Endothelial cell (in vitro differentiated cells): Measurements from ENCODE around the gene ASMTL. TPM values are rescaled to one million over a fixed set of nuclear protein-coding genes. Genes with fewer than 3 reads are reported as not detected.
"Not testable (repeated sequence)": the region's sequence is repeated elsewhere in the genome, so short reads cannot be mapped to it uniquely, and the experiment has no call there.

Source experiments
- DNase-seq: peaks from one replicate; pipeline ENCODE4 v3.0.0; 2021; ENCODE audit warnings: low spot score
- H3K27ac Mint-ChIP-seq: one replicate; pipeline ENCODE4 v1.8.0; 2021; ENCODE audit warnings: mixed read lengths, inconsistent platforms; ENCODE audit not compliant: unreplicated experiment
- H3K27me3 Mint-ChIP-seq: one replicate; pipeline ENCODE4 v1.8.0; 2021; ENCODE audit warnings: mild to moderate bottlenecking, moderate library complexity, mixed read lengths, inconsistent platforms; ENCODE audit not compliant: unreplicated experiment
- H3K36me3 Mint-ChIP-seq: one replicate; pipeline ENCODE4 v1.8.0; 2021; ENCODE audit warnings: mild to moderate bottlenecking, low read depth, mixed read lengths, inconsistent platforms; ENCODE audit not compliant: unreplicated experiment
- H3K4me1 Mint-ChIP-seq: one replicate; pipeline ENCODE4 v1.8.0; 2021; ENCODE audit warnings: mild to moderate bottlenecking, mixed read lengths, inconsistent platforms; ENCODE audit not compliant: unreplicated experiment
- H3K4me3 Mint-ChIP-seq: one replicate; pipeline ENCODE4 v1.8.0; 2021; ENCODE audit warnings: mild to moderate bottlenecking, mixed read lengths, inconsistent platforms; ENCODE audit not compliant: unreplicated experiment
- H3K9me3 Mint-ChIP-seq: one replicate; pipeline ENCODE4 v1.8.0; 2021; ENCODE audit warnings: mixed read lengths, inconsistent platforms; ENCODE audit not compliant: unreplicated experiment
- CTCF ChIP-seq: fragments of 200-600 bp; sonication (generic); IDR thresholded peaks from one replicate; pipeline ENCODE4 v1.5.0; 2021; ENCODE audit warnings: antibody characterized with exemption; ENCODE audit not compliant: unreplicated experiment
- total RNA-seq: library from RNA; stranded (reverse); fragmentation: NEBNext Ultra II Directional; extraction: Animal tissue kit (Norgen Biotek cat#: 25700); gene quantifications from one replicate; pipeline ENCODE4 v1.2.1, GENCODE V29; 2021; ENCODE audit not compliant: unreplicated experiment

The ASMTL gene
- total RNA-seq, 1 donor from 2014 or later, result 25.8 TPM

- Mint-ChIP-seq H3K27ac (no peak overlapping the region), H3K4me3 (peak overlapping the region; percentile 79), H3K9me3 (peaks cover 28% of the 10 kb centered on the region), H3K27me3 (peaks cover 22% of the 10 kb centered on the region), H3K36me3 (peaks cover 48% of the 10 kb centered on the region), H3K4me1 (peaks cover 10% of the 10 kb centered on the region)
- TF ChIP-seq CTCF, result no peak
- DNase-seq, result no peak
These were observed 3.5 kb downstream of the ASMTL start for GRCh38 chrX:1449036-1449822.

- H3K27me3 Mint-ChIP-seq, result peaks cover 22% of the 10 kb centered on the region
- H3K4me1 Mint-ChIP-seq, result peaks cover 10% of the 10 kb centered on the region
- H3K27ac Mint-ChIP-seq, DNase-seq: not testable (repeated sequence)
- peaks cover 33% of the 10 kb centered on the region for H3K9me3 Mint-ChIP-seq
- peaks cover 53% of the 10 kb centered on the region for H3K36me3 Mint-ChIP-seq
- H3K4me3 Mint-ChIP-seq, result peak overlapping the region; percentile 79
These were observed 4.1 kb downstream of the ASMTL start for GRCh38 chrX:1448573-1449001.

- peaks cover 35% of the 10 kb centered on the region for H3K9me3 Mint-ChIP-seq
- peaks cover 22% of the 10 kb centered on the region for H3K27me3 Mint-ChIP-seq
- peaks cover 56% of the 10 kb centered on the region for H3K36me3 Mint-ChIP-seq
- not testable (repeated sequence) for H3K27ac Mint-ChIP-seq, DNase-seq
- H3K4me1 Mint-ChIP-seq, result peaks cover 10% of the 10 kb centered on the region
- H3K4me3 Mint-ChIP-seq, result peak overlapping the region; percentile 79
These were observed 4.6 kb downstream of the ASMTL start for GRCh38 chrX:1447969-1448572.

- peaks cover 60% of the 10 kb centered on the region for H3K36me3 Mint-ChIP-seq
These were observed 5.4 kb downstream of the ASMTL start for GRCh38 chrX:1446984-1447968.

GRCh38 chrX:1444561-1445500 lies 7.9 kb downstream of the ASMTL start:
- peaks cover 35% of the 10 kb centered on the region for H3K9me3 Mint-ChIP-seq
- no peak for TF ChIP-seq CTCF
- no peak for DNase-seq
- H3K27me3 Mint-ChIP-seq, result peaks cover 19% of the 10 kb centered on the region
- peaks cover 10% of the 10 kb centered on the region for H3K4me1 Mint-ChIP-seq
- H3K27ac Mint-ChIP-seq, result no peak overlapping the region
- H3K4me3 Mint-ChIP-seq, result peak overlapping the region; percentile 56
- H3K36me3 Mint-ChIP-seq, result peaks cover 56% of the 10 kb centered on the region

More at GRCh38 chrX:1446984-1447968, 5.4 kb downstream of the ASMTL start:
- not testable (repeated sequence) for H3K27ac Mint-ChIP-seq, DNase-seq
- Mint-ChIP-seq H3K27me3 (peaks cover 19% of the 10 kb centered on the region), H3K9me3 (peaks cover 35% of the 10 kb centered on the region), H3K4me1 (peaks cover 10% of the 10 kb centered on the region), H3K4me3 (peak overlapping the region; percentile 59)
